ENCODE measurements around the gene CCDC7. TPM values are rescaled to one million over a fixed set of nuclear protein-coding genes. Genes with fewer than 3 reads are reported as not detected.

Gene CCDC7
- total and polyA plus RNA-seq, 2 experiments from 2014 or later, result 0.83 to 1.6 TPM

DNA sequence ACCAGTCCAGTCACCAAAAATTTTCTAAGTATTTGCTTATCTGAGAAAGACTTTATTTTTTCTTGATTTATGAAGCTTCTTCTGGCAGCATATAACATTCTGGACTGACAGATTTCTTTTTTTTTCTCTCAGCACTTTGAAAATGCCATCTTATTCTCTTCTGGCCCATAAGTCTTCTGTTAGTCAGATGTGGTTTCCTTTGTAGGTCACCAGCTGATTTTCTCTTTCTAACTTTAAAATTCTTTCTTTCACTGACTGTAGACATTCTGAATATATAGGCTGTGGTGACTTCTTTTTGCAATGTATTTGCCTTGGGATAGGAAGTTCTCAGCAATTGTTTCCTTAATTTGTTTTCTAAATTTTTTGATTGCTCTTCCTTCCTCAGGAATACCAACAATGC, 172.5 kb downstream of the CCDC7 start:
- peaks cover 2% of the 10 kb centered on the region for H3K27me3 Mint-ChIP-seq (ENCODE audit: insufficient read depth, low read depth, poor library complexity)
- no peaks in the 10 kb centered on the region for H3K4me1 Mint-ChIP-seq
- 0 out of 2 replicates have a peak, but pooled peaks cover 3% of the 10 kb centered on the region for H3K36me3 ChIP-seq (ENCODE audit: insufficient read depth)
- H3K27me3 ChIP-seq (ENCODE audit: insufficient read depth), result no peaks in the 10 kb centered on the region
- no peaks in the 10 kb centered on the region for H3K36me3 Mint-ChIP-seq (ENCODE audit: low read depth)
- H2AFZ ChIP-seq, result no peak overlapping the region
- ATAC-seq (no peak), DNase-seq (ENCODE audit: low spot score) (no peak)
- H3F3A ChIP-seq (replicated peaks; ENCODE audit: low read depth), result no peaks in the 10 kb centered on the region
- no peaks in the 10 kb centered on the region; the same call in 2 of the 3 replicates for H3K9me3 Mint-ChIP-seq
- H3K27ac Mint-ChIP-seq, result no peak overlapping the region
- H3K27ac ChIP-seq (ENCODE audit: low read depth), result no peak overlapping the region
- H3K9me2 ChIP-seq (ENCODE audit: insufficient read depth), result peaks cover 9% of the 10 kb centered on the region; the same call in 1 of the 2 replicates
- H3K79me2 ChIP-seq (replicated peaks; ENCODE audit: insufficient read depth), result no peaks in the 10 kb centered on the region
- H3K4me3 Mint-ChIP-seq, result no peak overlapping the region
- TF ChIP-seq, protein P1, sequence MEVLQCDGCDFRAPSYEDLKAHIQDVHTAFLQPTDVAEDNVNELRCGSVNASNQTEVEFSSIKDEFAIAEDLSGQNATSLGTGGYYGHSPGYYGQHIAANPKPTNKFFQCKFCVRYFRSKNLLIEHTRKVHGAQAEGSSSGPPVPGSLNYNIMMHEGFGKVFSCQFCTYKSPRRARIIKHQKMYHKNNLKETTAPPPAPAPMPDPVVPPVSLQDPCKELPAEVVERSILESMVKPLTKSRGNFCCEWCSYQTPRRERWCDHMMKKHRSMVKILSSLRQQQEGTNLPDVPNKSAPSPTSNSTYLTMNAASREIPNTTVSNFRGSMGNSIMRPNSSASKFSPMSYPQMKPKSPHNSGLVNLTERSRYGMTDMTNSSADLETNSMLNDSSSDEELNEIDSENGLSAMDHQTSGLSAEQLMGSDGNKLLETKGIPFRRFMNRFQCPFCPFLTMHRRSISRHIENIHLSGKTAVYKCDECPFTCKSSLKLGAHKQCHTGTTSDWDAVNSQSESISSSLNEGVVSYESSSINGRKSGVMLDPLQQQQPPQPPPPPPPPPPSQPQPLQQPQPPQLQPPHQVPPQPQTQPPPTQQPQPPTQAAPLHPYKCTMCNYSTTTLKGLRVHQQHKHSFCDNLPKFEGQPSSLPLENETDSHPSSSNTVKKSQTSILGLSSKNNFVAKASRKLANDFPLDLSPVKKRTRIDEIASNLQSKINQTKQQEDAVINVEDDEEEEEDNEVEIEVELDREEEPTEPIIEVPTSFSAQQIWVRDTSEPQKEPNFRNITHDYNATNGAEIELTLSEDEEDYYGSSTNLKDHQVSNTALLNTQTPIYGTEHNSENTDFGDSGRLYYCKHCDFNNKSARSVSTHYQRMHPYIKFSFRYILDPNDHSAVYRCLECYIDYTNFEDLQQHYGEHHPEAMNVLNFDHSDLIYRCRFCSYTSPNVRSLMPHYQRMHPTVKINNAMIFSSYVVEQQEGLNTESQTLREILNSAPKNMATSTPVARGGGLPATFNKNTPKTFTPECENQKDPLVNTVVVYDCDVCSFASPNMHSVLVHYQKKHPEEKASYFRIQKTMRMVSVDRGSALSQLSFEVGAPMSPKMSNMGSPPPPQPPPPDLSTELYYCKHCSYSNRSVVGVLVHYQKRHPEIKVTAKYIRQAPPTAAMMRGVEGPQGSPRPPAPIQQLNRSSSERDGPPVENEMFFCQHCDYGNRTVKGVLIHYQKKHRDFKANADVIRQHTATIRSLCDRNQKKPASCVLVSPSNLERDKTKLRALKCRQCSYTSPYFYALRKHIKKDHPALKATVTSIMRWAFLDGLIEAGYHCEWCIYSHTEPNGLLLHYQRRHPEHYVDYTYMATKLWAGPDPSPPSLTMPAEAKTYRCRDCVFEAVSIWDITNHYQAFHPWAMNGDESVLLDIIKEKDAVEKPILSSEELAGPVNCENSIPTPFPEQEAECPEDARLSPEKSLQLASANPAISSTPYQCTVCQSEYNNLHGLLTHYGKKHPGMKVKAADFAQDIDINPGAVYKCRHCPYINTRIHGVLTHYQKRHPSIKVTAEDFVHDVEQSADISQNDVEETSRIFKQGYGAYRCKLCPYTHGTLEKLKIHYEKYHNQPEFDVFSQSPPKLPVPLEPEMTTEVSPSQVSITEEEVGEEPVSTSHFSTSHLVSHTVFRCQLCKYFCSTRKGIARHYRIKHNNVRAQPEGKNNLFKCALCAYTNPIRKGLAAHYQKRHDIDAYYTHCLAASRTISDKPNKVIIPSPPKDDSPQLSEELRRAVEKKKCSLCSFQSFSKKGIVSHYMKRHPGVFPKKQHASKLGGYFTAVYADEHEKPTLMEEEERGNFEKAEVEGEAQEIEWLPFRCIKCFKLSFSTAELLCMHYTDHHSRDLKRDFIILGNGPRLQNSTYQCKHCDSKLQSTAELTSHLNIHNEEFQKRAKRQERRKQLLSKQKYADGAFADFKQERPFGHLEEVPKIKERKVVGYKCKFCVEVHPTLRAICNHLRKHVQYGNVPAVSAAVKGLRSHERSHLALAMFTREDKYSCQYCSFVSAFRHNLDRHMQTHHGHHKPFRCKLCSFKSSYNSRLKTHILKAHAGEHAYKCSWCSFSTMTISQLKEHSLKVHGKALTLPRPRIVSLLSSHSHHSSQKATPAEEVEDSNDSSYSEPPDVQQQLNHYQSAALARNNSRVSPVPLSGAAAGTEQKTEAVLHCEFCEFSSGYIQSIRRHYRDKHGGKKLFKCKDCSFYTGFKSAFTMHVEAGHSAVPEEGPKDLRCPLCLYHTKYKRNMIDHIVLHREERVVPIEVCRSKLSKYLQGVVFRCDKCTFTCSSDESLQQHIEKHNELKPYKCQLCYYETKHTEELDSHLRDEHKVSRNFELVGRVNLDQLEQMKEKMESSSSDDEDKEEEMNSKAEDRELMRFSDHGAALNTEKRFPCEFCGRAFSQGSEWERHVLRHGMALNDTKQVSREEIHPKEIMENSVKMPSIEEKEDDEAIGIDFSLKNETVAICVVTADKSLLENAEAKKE (CRISPR knock-in tag; IDR thresholded peaks at IDR 0.05), result no peak
- TF ChIP-seq POLR2AphosphoS5 (IDR thresholded peaks at IDR 0.05; ENCODE audit: low read depth), result no peak
- no peak for TF ChIP-seq JUNB (IDR thresholded peaks at IDR 0.05; ENCODE audit: unreplicated experiment)
- no peak for TF ChIP-seq ZNF114 (CRISPR knock-in tag; IDR thresholded peaks at IDR 0.05)
- TF ChIP-seq EZH2phosphoT487 (IDR thresholded peaks at IDR 0.05; ENCODE audit: unreplicated experiment), result no peak
- TF ChIP-seq, protein P2, sequence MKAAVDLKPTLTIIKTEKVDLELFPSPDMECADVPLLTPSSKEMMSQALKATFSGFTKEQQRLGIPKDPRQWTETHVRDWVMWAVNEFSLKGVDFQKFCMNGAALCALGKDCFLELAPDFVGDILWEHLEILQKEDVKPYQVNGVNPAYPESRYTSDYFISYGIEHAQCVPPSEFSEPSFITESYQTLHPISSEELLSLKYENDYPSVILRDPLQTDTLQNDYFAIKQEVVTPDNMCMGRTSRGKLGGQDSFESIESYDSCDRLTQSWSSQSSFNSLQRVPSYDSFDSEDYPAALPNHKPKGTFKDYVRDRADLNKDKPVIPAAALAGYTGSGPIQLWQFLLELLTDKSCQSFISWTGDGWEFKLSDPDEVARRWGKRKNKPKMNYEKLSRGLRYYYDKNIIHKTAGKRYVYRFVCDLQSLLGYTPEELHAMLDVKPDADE (IDR thresholded peaks at IDR 0.05), result no peak
- no peak for TF ChIP-seq STAT1 (IDR thresholded peaks at IDR 0.05; ENCODE audit: unreplicated experiment)
- TF ChIP-seq, protein P3, sequence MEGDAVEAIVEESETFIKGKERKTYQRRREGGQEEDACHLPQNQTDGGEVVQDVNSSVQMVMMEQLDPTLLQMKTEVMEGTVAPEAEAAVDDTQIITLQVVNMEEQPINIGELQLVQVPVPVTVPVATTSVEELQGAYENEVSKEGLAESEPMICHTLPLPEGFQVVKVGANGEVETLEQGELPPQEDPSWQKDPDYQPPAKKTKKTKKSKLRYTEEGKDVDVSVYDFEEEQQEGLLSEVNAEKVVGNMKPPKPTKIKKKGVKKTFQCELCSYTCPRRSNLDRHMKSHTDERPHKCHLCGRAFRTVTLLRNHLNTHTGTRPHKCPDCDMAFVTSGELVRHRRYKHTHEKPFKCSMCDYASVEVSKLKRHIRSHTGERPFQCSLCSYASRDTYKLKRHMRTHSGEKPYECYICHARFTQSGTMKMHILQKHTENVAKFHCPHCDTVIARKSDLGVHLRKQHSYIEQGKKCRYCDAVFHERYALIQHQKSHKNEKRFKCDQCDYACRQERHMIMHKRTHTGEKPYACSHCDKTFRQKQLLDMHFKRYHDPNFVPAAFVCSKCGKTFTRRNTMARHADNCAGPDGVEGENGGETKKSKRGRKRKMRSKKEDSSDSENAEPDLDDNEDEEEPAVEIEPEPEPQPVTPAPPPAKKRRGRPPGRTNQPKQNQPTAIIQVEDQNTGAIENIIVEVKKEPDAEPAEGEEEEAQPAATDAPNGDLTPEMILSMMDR (conservative IDR thresholded peaks at IDR 0.05; ENCODE audit: low read depth in 2 of 2), result no peak
- TF ChIP-seq NANOG (IDR thresholded peaks at IDR 0.05; ENCODE audit: borderline replicate concordance), result no peak
- TF ChIP-seq EZH2 (IDR thresholded peaks at IDR 0.05; ENCODE audit: low read depth, unreplicated experiment), result no peak
- TF ChIP-seq, protein P4, sequence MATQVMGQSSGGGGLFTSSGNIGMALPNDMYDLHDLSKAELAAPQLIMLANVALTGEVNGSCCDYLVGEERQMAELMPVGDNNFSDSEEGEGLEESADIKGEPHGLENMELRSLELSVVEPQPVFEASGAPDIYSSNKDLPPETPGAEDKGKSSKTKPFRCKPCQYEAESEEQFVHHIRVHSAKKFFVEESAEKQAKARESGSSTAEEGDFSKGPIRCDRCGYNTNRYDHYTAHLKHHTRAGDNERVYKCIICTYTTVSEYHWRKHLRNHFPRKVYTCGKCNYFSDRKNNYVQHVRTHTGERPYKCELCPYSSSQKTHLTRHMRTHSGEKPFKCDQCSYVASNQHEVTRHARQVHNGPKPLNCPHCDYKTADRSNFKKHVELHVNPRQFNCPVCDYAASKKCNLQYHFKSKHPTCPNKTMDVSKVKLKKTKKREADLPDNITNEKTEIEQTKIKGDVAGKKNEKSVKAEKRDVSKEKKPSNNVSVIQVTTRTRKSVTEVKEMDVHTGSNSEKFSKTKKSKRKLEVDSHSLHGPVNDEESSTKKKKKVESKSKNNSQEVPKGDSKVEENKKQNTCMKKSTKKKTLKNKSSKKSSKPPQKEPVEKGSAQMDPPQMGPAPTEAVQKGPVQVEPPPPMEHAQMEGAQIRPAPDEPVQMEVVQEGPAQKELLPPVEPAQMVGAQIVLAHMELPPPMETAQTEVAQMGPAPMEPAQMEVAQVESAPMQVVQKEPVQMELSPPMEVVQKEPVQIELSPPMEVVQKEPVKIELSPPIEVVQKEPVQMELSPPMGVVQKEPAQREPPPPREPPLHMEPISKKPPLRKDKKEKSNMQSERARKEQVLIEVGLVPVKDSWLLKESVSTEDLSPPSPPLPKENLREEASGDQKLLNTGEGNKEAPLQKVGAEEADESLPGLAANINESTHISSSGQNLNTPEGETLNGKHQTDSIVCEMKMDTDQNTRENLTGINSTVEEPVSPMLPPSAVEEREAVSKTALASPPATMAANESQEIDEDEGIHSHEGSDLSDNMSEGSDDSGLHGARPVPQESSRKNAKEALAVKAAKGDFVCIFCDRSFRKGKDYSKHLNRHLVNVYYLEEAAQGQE (IDR thresholded peaks at IDR 0.05; ENCODE audit: unreplicated experiment), result no peak
- no peak overlapping the region for H3K4me3 ChIP-seq
- no peaks in the 10 kb centered on the region for H3K4me1 ChIP-seq (ENCODE audit: insufficient read depth)
- H4K20me1 ChIP-seq (replicated peaks; ENCODE audit: insufficient read depth), result no peaks in the 10 kb centered on the region
- no peak overlapping the region for H3K4me2 ChIP-seq

Data from GM23338 (cell line).